GM12878 (cell line): Measurements from ENCODE around the gene TRAPPC6A.

Experiments
- BCL11A ChIP-seq: IDR thresholded peaks from 2 replicates; pipeline ENCODE4 v1.6.1; 2011; ENCODE audit warnings: low read depth, low read length
- CEBPB ChIP-seq, 2 experiments: fragments of 150-350 bp in 1 of 2; IDR thresholded peaks; 2 replicates each; pipeline ENCODE4 v1.6.1; 2012 to 2014; ENCODE audit warnings: low read depth in 2 of 2, low read length in 2 of 2, borderline replicate concordance in 1 of 2, inconsistent platforms in 1 of 2
- CREB1 ChIP-seq: IDR thresholded peaks from 2 replicates; pipeline ENCODE4 v1.6.1; 2012; ENCODE audit warnings: low read depth, mild to moderate bottlenecking, inconsistent platforms
- CTCF ChIP-seq, 3 experiments: IDR thresholded peaks in 2 of 3; conservative IDR thresholded peaks in 1 of 3; 2 replicates each; pipeline ENCODE4 v1.5.1; 2011; ENCODE audit warnings: low read depth in 3 of 3, low read length in 3 of 3, mild to moderate bottlenecking in 3 of 3, control low read depth in 2 of 3, moderate library complexity in 2 of 3, inconsistent platforms in 1 of 3, mixed read lengths in 1 of 3; ENCODE audit not compliant: control insufficient read depth in 2 of 3, insufficient read depth in 1 of 3; ENCODE audit errors: extremely low read depth in 1 of 3
- FOXM1 ChIP-seq: IDR thresholded peaks from 2 replicates; pipeline ENCODE4 v1.6.1; 2012; ENCODE audit warnings: low read depth, mild to moderate bottlenecking, inconsistent platforms, low read length, moderate library complexity
- SMC3 ChIP-seq: IDR thresholded peaks from 2 replicates; pipeline ENCODE4 v1.6.1; 2011; ENCODE audit warnings: low read length, improper control_type of control experiment, borderline replicate concordance

- TF ChIP-seq CTCF (IDR thresholded peaks at IDR 0.05 in 2 of 3, conservative IDR thresholded peaks at IDR 0.05 in 1 of 3; ENCODE audit: control insufficient read depth in 2 of 3, extremely low read depth in 1 of 3, insufficient read depth in 1 of 3, low read depth in 3 of 3, low read length in 3 of 3) (no peak), SMC3 (no peak), BCL11A (no peak), FOXM1 (no peak), CREB1 (no peak), CEBPB (IDR thresholded peaks at IDR 0.05; ENCODE audit: borderline replicate concordance in 1 of 2, low read depth in 2 of 2, low read length in 2 of 2) (no peak)
Observed at GRCh38 chr19:45117671-45118070, 60.4 kb downstream of the TRAPPC6A start.
